Fibroblast of lung (primary cell): ENCODE measurements around the gene PDK1.

Experiments
- CTCF ChIP-seq, 2 donors: IDR thresholded peaks in 1 of 2; conservative IDR thresholded peaks in 1 of 2; 1 replicate in 1 of 2; 2 replicates in 1 of 2; pipeline ENCODE4 v1.5.1; 2011 to 2012; ENCODE audit warnings: low read length in 2 of 2, control low read depth in 1 of 2, inconsistent platforms in 1 of 2, low read depth in 1 of 2, mild to moderate bottlenecking in 1 of 2
- EZH2 ChIP-seq: IDR thresholded peaks from 2 replicates; pipeline ENCODE4 v1.5.1; 2012; ENCODE audit warnings: low read length, control low read depth, mild to moderate bottlenecking; ENCODE audit errors: missing control alignments

- no peak for TF ChIP-seq CTCF (conservative IDR thresholded peaks at IDR 0.05 in 1 of 2, IDR thresholded peaks at IDR 0.05 in 1 of 2; ENCODE audit: low read depth in 1 of 2, low read length in 2 of 2)
- no peak for TF ChIP-seq EZH2
These were observed 26.8 kb downstream of the PDK1 start for GRCh38 chr2:172582656-172583055.
